HTR-8/SVneo (cell line): ENCODE results near the gene MAP3K9.
"Not testable (repeated sequence)": the region's sequence is repeated elsewhere in the genome, so short reads cannot be mapped to it uniquely, and the experiment has no call there.

Source experiments
- DNase-seq: peaks from one replicate; pipeline ENCODE4 v3.0.0; 2011; ENCODE audit warnings: low spot score, mixed read lengths; ENCODE audit not compliant: insufficient read length
- FAIRE-seq: peaks from 2 replicates; lab custom pipeline; 2011; peaks lifted over from hg19 to GRCh38; lab: Jason Lieb, UNC

Gene MAP3K9

GRCh38 chr14:70706177-70706576 is 103.1 kb downstream of the MAP3K9 start:
- no peak for DNase-seq
- peak; percentile 74 for FAIRE-seq

DNA sequence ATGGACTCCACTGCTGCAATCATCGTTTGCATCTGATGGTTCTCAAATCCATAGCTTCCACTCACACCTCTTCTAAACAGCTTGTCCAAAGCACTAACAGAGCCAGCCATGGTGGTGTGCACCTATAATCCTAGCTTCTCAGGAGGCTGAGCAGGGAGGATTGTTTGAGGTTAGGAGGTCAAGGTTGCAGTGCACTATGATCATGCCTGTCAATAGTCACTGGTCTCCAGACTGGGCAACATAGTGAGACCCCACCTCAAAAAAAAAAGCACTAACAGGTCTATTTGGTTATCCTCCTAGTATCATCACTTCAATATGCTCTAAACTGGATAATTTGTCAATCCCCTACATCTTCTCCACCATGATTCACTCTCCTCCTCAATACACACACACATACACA is 104.4 kb downstream of the MAP3K9 start:
- FAIRE-seq: no peak
- no peak for DNase-seq

DNA sequence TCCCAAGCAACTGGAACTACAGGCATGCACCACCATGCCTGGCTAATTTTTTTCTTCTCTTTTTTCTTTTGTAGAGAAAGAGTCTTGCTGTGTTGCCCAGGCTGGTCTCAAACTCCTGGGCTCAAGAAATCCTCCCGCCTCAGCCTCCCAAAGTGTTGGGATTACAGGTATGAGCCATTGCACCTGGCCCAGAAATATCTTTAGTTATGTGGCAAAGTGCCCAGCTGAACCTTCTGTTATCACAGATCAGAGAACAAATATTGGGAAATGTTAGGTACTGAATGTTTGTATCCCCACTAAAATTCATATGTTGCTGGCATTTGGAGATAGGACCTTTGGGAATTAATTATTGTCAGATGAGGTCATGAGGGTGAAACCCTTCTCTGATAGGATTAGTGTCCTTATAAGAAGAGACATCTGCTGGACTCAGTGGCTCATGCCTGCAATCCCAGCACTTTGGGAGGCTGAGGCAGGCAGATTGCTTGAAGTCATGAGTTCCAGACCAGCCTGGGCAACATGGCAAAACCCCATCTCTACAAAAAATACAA is 105.6 kb downstream of the MAP3K9 start:
- not testable (repeated sequence) for FAIRE-seq, DNase-seq

- no peak for DNase-seq
- no peak for FAIRE-seq
These were observed 107.2 kb downstream of the MAP3K9 start for GRCh38 chr14:70702161-70702560.

- FAIRE-seq (no peak), DNase-seq (no peak)
These were observed 107.7 kb downstream of the MAP3K9 start for GRCh38 chr14:70701610-70702009.

DNA sequence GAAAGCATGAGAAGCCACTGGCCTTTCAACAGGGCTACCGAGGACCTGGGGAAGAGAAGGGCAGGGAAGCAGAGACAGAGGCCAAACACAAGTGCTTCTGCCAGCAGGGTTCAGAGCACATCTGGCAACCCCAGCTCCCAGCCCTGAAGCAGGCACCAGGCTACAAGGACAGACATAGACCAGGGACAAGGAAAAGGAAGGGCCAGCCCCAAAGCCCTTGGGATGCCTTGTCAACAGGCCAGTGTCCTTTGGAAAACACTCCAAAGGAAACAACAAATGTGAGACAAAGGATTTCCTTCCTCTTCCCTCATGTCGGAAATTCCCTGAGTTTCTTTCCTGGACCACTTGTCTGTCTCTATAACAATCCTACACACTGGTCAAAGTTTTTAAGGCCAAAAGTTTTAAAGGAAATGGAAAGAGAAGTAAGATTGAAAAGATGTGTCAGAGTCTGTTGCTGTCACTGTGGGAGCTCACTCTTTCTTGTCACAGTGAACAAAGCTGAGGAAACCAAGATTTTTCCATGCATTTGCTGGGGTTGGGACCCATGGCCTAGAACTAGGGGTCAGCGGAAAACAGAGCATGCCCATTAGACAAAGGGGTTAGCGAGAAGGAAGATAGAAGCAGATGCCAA is 108.2 kb downstream of the MAP3K9 start:
- DNase-seq (no peak), FAIRE-seq (peak; percentile 16)

DNA sequence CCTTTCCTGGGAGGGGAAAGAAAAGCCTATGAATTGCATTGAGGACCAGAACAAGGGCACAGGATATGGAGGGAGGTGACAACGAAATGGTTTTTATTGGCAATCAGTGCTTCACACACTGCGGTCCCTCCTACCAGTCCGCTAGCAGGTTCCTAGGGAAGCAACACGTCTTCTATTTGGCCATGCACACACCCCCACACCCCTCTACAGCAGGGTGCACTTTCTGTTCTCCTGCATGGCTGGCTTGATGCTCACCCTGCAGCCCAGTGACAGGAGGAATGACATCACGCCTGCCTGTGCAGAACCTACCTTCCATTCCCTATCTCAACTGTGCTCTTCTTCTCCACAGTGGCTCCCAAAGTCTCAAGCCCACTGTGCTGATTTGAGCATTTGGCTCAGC is 109.7 kb downstream of the MAP3K9 start:
- no peak for DNase-seq
- peak; percentile 74 for FAIRE-seq

- peak; percentile 88 for FAIRE-seq
These were observed 111.0 kb downstream of the MAP3K9 start for GRCh38 chr14:70698288-70698687.

GRCh38 chr14:70697701-70698100 is 111.6 kb downstream of the MAP3K9 start:
- peak; percentile 9 for FAIRE-seq
- DNase-seq: no peak

More at GRCh38 chr14:70698288-70698687, 111.0 kb downstream of the MAP3K9 start:
- DNase-seq: no peak

DNA sequence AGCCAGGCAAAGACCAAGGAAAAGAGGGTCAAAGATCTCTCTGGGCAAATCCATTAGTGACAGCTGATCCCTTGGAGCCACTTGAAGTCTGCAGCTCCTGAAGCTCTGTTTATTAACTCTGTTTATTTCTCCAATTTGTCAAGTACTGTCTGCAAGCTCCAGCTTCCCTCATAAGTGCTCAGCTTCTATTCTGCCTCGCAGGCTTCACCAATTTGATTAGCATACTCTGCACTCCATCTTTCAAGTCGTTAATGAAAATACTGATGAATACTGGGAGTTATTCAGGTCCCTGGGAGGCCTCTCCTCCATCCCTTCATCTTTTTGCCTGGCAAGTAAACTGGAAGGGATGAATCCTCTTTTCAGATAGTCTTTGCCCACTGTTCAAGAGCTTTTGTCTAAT is 113.3 kb downstream of the MAP3K9 start:
- DNase-seq: no peak
- FAIRE-seq: no peak

GRCh38 chr14:70692210-70692609 is 117.1 kb downstream of the MAP3K9 start:
- FAIRE-seq (peak; percentile 74), DNase-seq (no peak)

DNA sequence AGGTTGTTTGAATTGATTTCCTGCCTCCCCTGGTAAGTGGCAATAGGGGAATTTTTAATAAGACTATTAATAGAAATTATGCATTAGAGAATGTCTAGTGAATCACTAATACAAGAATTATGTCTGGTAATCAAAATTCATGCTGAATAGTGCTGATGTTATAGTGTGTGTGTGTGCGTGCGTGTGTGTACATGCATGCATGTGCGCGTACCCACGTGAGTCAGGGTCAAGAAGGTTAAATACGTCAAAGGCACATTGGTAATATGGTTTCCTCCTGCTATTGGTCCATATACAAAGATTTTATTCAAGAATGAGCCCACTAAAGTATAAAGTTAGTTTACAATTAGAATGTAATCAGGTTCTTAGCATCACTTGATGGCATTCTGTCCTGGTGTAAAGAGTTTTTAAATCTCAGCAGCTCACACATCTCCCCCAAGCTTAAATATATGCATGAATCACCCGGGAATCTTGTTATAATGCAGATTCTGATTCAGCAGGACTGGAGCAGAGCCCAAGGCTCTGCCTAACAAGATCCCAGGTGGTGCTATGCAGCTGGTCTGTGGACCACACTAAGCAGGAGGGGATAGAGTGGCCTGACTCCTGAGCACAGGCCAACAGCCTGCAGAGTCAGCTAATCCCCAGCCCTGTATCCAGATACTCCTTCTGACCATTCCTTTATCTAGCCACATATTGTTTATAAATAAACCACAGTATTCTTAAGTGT is 123.7 kb downstream of the MAP3K9 start:
- no peak for DNase-seq

GRCh38 chr14:70683983-70684382 is 125.3 kb downstream of the MAP3K9 start:
- FAIRE-seq: no peak
- DNase-seq: no peak

More for the DNA sequence above, 123.7 kb downstream of the MAP3K9 start:
- peak; percentile 51 for FAIRE-seq

GRCh38 chr14:70680748-70681147 is 128.6 kb downstream of the MAP3K9 start:
- no peak for DNase-seq
- FAIRE-seq: peak; percentile 83

DNA sequence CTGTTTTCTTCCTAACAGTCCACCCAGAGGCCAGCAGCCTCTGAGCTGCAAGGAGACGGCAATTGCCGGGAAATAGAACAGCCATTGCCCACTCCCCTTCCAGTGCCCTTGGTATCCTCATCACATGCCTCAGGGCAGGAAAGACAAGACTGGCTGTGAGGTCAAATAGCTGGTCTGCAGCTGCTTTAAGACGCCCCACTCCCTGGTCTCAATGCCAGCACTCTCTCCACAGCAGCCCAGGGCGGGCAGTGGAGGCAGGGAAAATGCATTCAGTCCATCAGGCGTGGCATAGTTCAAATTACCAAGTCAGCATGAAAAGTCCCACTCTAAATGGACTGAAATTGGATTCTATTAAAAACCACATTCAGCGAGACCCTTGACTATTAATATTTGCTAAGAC is 132.0 kb downstream of the MAP3K9 start:
- FAIRE-seq (peak; percentile 86), DNase-seq (no peak)
